Ishikawa (cell line): ENCODE measurements around the gene VASN.

Source experiments
- CREB1 ChIP-seq: IDR thresholded peaks from 2 replicates; pipeline ENCODE4 v1.6.1; 2012; ENCODE audit warnings: low read depth
- EP300 ChIP-seq: IDR thresholded peaks from 2 replicates; pipeline ENCODE4 v1.6.1; 2012; ENCODE audit warnings: borderline replicate concordance
- NFIC ChIP-seq: IDR thresholded peaks from 2 replicates; pipeline ENCODE4 v1.6.1; 2012
- RAD21 ChIP-seq: IDR thresholded peaks from 2 replicates; pipeline ENCODE4 v1.6.1; 2012; ENCODE audit warnings: low read depth
- TAF1 ChIP-seq: IDR thresholded peaks from 2 replicates; pipeline ENCODE4 v1.6.1; 2012; ENCODE audit warnings: low read depth, mild to moderate bottlenecking
- TEAD4 ChIP-seq: IDR thresholded peaks from 2 replicates; pipeline ENCODE4 v1.6.1; 2012
- ZBTB7A ChIP-seq: IDR thresholded peaks from 2 replicates; pipeline ENCODE4 v1.6.1; 2012; ENCODE audit warnings: low read depth
- TF ChIP-seq, protein P1 (sequence below): IDR thresholded peaks from 2 replicates; pipeline ENCODE4 v1.6.1; 2012; ENCODE audit warnings: low read depth, mild to moderate bottlenecking
- TF ChIP-seq, protein P2 (sequence below): IDR thresholded peaks from 2 replicates; pipeline ENCODE4 v1.6.1; 2012

DNA sequence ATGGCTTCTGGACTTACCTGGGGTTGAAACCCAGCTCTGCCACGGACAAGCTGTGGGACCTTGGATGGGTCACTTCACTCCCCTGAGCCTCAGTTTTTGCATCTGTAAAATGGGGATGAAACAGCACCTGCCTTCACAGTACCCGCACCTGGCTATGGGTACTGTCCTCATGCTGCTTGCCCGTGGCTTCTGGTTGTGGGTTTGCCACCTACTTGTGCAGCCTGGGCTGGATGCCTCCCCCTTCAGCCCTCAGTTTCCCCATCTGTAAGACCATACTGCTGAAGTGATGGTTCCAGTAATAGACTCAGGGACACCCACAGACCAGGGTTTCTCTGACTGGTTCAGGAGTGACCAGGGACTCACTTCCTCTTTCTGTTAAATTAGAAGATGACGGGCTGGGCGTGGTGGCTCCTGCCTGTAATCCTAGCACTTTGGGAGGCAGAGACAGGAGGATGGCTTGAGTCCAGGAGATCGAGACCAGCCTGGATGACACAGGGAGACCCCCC is 46.3 kb upstream of the VASN start:
- TF ChIP-seq RAD21 = no peak
- TF ChIP-seq NFIC = no peak
- TF ChIP-seq CREB1 = no peak
- TF ChIP-seq ZBTB7A = no peak
- TF ChIP-seq TEAD4 = no peak
- TF ChIP-seq TAF1 = no peak
- TF ChIP-seq, protein P1, sequence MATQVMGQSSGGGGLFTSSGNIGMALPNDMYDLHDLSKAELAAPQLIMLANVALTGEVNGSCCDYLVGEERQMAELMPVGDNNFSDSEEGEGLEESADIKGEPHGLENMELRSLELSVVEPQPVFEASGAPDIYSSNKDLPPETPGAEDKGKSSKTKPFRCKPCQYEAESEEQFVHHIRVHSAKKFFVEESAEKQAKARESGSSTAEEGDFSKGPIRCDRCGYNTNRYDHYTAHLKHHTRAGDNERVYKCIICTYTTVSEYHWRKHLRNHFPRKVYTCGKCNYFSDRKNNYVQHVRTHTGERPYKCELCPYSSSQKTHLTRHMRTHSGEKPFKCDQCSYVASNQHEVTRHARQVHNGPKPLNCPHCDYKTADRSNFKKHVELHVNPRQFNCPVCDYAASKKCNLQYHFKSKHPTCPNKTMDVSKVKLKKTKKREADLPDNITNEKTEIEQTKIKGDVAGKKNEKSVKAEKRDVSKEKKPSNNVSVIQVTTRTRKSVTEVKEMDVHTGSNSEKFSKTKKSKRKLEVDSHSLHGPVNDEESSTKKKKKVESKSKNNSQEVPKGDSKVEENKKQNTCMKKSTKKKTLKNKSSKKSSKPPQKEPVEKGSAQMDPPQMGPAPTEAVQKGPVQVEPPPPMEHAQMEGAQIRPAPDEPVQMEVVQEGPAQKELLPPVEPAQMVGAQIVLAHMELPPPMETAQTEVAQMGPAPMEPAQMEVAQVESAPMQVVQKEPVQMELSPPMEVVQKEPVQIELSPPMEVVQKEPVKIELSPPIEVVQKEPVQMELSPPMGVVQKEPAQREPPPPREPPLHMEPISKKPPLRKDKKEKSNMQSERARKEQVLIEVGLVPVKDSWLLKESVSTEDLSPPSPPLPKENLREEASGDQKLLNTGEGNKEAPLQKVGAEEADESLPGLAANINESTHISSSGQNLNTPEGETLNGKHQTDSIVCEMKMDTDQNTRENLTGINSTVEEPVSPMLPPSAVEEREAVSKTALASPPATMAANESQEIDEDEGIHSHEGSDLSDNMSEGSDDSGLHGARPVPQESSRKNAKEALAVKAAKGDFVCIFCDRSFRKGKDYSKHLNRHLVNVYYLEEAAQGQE = no peak
- TF ChIP-seq, protein P2, sequence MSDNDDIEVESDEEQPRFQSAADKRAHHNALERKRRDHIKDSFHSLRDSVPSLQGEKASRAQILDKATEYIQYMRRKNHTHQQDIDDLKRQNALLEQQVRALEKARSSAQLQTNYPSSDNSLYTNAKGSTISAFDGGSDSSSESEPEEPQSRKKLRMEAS = no peak
- TF ChIP-seq EP300 = no peak
